ENCODE measurements around the gene UTY.

UTY gene

DNA sequence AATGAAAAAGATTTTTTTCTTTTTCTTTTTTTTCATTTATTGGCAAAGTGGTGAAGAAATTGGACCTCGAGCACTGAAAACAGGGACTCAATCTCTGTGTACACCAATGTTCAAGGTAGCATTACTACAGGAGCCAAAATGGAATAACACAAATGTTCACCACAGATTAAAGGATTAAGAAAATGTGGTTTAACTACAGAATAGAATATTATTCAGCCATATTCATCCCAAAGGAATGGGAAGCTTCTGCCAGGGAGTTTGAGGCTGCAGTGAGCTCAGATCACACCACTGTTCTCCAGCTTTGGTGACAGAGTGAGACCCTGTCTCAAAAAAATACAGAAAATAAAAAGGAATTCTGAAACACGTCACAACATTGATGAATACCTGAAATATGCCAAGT is 81.0 kb downstream of the UTY start:
- DNase-seq, result no peak

- DNase-seq, result no peak
These were observed 98.6 kb downstream of the UTY start for GRCh38 chrY:13381110-13381683.

- DNase-seq, result no peak
These were observed 108.7 kb downstream of the UTY start for GRCh38 chrY:13370868-13371800.

DNA sequence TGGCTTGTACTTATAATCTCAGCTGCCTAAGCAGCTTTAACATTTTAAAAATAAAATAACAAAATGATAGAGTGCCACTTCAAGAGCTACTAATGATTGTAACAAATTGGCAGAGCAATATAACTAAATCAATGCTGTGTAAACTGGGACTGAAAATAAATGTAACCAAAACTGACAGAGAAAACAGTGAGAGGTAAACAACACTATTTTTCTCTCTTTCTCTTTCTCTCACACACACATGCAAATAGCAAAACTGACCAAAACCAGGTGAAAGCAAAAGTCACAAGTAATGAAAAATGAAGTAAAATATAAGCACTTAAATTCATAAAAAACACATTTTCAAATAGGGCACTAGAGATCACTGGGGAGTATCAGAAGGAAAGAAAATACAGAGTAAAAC is 109.6 kb downstream of the UTY start:
- no peak for DNase-seq

DNA sequence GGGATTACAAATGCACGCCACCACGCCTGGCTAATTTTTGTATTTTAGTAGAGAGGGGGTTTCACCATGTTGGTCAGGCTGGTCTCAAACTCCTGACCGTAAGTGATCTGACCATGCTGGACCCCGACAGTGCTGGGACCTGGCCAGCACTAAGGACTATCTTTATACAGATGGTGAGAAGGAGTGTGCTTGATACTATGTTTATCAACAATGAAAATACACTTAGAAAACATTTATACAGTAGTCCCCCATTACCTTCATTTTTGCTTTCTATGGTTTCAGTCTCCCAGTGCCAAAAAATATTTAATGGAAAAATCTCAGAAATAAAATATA is 111.4 kb downstream of the UTY start:
- no peak for DNase-seq

GRCh38 chrY:13363641-13364040 is 116.2 kb downstream of the UTY start:
- DNase-seq, result no peak

DNA sequence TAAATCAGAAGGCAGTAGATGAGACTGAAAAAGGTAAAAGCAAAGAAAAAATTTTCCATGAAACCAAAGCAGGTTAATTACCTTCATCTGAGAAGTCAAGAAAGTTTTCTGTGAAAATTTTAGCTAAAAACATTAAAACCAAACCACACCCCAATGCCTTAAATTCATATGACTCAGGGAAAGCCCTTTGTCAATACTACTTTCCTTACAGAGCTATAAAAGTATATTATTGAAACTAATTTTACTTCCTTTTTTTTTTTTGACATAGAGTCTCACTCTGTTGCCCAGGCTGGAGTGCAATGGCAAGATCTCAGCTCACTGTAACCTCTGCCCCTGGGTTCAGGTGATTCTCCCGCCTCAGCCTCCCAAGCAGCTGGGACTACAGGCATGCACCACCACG is 117.2 kb downstream of the UTY start:
- DNase-seq, result no peak

- DNase-seq, result no peak
These were observed 117.9 kb downstream of the UTY start for GRCh38 chrY:13361656-13362636.

DNA sequence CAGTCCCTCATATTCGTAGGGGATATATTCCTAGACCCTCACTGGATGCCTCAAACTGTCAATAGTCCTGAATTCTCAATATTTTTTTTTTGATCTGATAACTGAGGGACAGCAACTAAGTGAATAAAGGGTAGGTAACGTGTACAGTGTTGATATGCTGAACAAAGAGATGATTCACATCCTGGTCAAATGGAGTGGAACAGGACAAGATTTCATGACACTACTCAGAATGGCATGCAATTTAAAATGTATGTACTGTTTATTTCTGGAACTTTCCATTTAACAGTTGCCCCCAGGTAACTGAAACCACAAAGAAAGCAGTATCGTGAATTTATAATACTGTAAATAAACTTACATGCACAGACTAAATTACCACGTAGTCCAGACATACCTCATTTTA is 128.4 kb downstream of the UTY start:
- DNase-seq, result no peak

- no peak for DNase-seq
These were observed 132.7 kb downstream of the UTY start for GRCh38 chrY:13347106-13347505.

- DNase-seq, result no peak
These were observed 134.3 kb downstream of the UTY start for GRCh38 chrY:13345549-13345948.

DNA sequence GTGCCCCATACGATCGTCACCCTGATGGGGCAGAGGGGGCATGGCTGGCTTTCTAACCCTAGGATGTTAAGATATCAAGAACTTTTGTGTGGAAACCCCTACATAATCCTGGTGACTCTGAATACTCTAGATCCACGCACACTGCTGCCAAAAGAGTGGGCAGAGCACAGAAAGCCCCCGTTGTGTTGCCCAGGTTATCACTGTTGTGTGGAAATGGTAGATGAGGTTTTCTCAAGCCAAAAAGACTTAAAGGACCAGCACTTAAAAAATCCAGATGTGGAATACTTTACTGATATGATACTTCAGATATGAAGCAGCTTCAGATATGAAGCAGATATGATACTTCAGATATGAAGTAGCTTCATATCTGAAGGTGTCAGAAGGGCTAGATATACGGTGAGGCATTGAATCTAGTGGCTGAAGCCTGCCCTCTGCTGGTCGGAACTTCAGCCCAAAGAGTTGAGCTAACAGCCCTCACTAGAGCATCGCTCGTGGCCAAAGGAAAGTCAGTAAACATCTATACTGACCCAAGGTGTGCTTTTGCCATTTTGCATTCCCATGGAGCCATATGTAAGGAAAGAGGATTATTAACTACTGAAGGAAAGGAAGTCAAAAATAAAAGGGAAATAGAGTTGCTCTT is 136.4 kb downstream of the UTY start:
- no peak for DNase-seq

DNA sequence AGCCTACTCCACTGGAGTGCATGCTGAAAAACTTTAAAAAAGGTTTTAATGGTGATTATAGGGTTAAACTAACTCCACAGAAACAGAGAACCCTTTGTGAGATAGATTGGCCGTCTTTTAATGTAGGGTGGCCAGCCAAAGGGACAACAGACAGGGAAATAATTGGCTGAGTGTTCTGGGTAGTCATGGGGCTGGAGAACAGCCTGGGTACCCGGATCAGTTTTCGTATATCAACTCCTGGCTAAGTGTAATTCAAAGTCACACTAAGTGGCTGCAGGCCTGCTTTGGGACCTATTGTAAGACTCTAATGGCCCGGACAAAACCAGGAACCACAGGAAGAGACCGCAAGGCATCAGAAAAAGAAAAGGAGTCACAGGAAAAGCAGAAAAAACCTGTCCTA is 139.9 kb downstream of the UTY start:
- no peak for DNase-seq

DNA sequence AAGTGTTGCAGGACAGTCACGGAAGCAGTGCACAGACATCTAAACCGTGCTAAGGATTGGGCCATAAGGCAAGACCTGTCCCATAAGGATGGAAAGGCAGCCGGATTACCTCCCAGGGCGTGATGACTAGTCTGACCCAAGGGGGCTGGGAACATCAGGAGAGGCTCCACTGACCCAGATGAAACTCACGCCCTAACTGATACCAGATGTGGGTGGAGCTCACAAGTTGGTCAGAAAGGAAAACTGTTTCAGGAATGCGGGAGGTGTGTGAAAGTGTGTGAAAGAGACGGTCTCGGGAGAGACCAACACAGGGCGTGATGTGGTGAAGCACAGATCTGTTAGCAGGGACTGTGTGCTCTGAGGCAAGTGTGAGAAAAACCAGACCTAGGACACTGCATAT is 140.5 kb downstream of the UTY start:
- no peak for DNase-seq

GRCh38 chrY:13338711-13339110 is 141.1 kb downstream of the UTY start:
- DNase-seq, result no peak

DNA sequence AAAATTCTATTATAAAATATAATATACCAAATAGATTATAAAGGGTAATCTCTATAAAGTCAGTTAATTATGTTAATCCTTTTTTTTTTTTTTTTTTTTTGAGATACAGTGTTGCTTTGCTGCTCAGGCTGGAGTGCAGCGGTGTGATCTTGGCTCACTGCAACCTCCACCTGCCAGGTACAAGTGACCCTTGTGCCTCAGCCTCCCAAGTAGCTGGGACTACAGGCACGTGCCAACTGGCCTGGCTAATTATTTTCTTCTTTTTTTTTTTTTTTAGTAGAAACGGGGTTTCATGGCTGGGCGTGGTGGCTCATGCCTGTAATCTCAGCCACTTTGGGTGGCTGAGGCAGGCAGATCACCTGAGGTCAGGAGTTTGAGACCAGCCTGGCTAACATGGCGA is 141.9 kb downstream of the UTY start:
- DNase-seq, result no peak

GRCh38 chrY:13333791-13334190 is 146.0 kb downstream of the UTY start:
- DNase-seq, result no peak

- no peak for DNase-seq
These were observed 149.2 kb downstream of the UTY start for GRCh38 chrY:13330651-13331050.

DNA sequence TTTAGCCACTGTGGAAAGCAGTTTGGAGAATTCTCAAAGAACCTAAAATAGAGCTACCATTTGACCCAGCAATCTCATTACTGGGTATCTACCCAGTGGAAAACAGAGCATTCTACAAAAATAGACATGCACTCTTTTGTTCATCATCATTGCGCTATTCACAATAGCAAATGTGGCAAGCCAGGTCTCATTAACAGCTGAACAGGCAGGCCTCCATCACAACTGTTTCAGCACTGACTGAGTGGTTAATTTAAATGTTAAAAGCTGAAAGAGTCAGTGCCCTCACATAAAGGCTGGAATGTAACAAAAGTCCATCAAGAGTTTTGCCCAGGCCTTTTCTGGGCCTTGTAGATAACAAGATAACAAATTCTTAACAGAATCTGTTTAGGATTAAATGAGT is 166.9 kb downstream of the UTY start:
- no peak for DNase-seq

GRCh38 chrY:13307959-13308358 is 171.9 kb downstream of the UTY start:
- no peak for DNase-seq

- DNase-seq, result no peak
These were observed 179.0 kb downstream of the UTY start for GRCh38 chrY:13300795-13301194.

GRCh38 chrY:13299411-13299810 is 180.4 kb downstream of the UTY start:
- no peak for DNase-seq
